ENCODE measurements around the gene VPS13D. TPM values are rescaled to one million over a fixed set of nuclear protein-coding genes. Genes with fewer than 3 reads are reported as not detected.

The VPS13D gene
- total RNA-seq, 1 experiment from 2014 or later: 33.1 TPM

DNA sequence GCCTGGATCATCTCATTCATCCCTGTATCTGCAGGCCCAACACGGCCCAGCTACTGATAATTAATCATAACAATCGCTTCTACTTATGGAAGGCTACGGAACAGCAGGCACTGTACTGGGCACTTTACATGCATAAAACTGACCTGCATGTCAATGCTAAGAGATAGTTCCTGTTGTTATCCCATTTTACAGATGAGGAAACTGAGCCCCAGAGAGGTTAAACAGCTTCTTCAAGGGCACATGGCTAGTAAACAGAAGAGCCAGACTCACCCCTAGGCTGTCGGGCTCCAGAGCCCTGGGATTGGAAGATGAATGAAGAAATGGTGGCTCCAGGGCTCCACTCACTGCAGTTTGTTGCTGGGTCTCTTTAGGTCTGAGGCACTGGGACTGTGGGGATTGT is 27.3 kb upstream of the VPS13D start:
- TF ChIP-seq POLR2AphosphoS5 (IDR thresholded peaks at IDR 0.05; ENCODE audit: low read depth, low read length) (no peak), SIN3A (IDR thresholded peaks at IDR 0.05; ENCODE audit: borderline replicate concordance, insufficient read depth, low read depth, low read length) (no peak), TCF7L2 (IDR thresholded peaks at IDR 0.05; ENCODE audit: low read depth, low read length) (no peak)
- TF ChIP-seq, protein P1, sequence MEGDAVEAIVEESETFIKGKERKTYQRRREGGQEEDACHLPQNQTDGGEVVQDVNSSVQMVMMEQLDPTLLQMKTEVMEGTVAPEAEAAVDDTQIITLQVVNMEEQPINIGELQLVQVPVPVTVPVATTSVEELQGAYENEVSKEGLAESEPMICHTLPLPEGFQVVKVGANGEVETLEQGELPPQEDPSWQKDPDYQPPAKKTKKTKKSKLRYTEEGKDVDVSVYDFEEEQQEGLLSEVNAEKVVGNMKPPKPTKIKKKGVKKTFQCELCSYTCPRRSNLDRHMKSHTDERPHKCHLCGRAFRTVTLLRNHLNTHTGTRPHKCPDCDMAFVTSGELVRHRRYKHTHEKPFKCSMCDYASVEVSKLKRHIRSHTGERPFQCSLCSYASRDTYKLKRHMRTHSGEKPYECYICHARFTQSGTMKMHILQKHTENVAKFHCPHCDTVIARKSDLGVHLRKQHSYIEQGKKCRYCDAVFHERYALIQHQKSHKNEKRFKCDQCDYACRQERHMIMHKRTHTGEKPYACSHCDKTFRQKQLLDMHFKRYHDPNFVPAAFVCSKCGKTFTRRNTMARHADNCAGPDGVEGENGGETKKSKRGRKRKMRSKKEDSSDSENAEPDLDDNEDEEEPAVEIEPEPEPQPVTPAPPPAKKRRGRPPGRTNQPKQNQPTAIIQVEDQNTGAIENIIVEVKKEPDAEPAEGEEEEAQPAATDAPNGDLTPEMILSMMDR (IDR thresholded peaks at IDR 0.05): no peak
- TF ChIP-seq, protein P2, sequence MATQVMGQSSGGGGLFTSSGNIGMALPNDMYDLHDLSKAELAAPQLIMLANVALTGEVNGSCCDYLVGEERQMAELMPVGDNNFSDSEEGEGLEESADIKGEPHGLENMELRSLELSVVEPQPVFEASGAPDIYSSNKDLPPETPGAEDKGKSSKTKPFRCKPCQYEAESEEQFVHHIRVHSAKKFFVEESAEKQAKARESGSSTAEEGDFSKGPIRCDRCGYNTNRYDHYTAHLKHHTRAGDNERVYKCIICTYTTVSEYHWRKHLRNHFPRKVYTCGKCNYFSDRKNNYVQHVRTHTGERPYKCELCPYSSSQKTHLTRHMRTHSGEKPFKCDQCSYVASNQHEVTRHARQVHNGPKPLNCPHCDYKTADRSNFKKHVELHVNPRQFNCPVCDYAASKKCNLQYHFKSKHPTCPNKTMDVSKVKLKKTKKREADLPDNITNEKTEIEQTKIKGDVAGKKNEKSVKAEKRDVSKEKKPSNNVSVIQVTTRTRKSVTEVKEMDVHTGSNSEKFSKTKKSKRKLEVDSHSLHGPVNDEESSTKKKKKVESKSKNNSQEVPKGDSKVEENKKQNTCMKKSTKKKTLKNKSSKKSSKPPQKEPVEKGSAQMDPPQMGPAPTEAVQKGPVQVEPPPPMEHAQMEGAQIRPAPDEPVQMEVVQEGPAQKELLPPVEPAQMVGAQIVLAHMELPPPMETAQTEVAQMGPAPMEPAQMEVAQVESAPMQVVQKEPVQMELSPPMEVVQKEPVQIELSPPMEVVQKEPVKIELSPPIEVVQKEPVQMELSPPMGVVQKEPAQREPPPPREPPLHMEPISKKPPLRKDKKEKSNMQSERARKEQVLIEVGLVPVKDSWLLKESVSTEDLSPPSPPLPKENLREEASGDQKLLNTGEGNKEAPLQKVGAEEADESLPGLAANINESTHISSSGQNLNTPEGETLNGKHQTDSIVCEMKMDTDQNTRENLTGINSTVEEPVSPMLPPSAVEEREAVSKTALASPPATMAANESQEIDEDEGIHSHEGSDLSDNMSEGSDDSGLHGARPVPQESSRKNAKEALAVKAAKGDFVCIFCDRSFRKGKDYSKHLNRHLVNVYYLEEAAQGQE (IDR thresholded peaks at IDR 0.05; ENCODE audit: insufficient read depth in 1 of 2, low read depth in 2 of 2, low read length in 1 of 2): no peak
- no peaks in the 10 kb centered on the region for H3K9me3 ChIP-seq (ENCODE audit: control insufficient read depth, insufficient read depth, low read depth, low read length)
- ChIA-PET CTCF (interaction anchor here (0.7 to 1.2 kb wide), 2 partner anchors 78 kb away, joined by 3 read pairs; no protein-coding TSS in a partner anchor), POLR2A (no interaction called here)
- in situ Hi-C loops (cut with HindIII; ENCODE audit: low pct_unique_long_range_greater_than_20kb, low sequenced_read_pairs) (no loop called here), intact Hi-C loops (cut with micrococcal nuclease; ENCODE audit: unreplicated experiment) (no loop called here)
- H3K27ac ChIP-seq (ENCODE audit: low read length): no peak overlapping the region
- H3K4me3 ChIP-seq (ENCODE audit: low read depth in 2 of 2, low read length in 2 of 2): no peak overlapping the region
- DNase-seq (ENCODE audit: low read depth, low spot score) (no peak), ATAC-seq (no peak)
- no TSS peak for BruUV-seq (replicated peaks)
- H3K4me1 ChIP-seq (ENCODE audit: control insufficient read depth, insufficient read depth, low read length): peaks cover 8% of the 10 kb centered on the region; the same call in 1 of the 2 replicates
- H3K27me3 ChIP-seq (ENCODE audit: control insufficient read depth, insufficient read depth, low read length): no peaks in the 10 kb centered on the region
- no peaks in the 10 kb centered on the region for H3K36me3 ChIP-seq (ENCODE audit: control insufficient read depth, insufficient read depth, low read length)

DNA sequence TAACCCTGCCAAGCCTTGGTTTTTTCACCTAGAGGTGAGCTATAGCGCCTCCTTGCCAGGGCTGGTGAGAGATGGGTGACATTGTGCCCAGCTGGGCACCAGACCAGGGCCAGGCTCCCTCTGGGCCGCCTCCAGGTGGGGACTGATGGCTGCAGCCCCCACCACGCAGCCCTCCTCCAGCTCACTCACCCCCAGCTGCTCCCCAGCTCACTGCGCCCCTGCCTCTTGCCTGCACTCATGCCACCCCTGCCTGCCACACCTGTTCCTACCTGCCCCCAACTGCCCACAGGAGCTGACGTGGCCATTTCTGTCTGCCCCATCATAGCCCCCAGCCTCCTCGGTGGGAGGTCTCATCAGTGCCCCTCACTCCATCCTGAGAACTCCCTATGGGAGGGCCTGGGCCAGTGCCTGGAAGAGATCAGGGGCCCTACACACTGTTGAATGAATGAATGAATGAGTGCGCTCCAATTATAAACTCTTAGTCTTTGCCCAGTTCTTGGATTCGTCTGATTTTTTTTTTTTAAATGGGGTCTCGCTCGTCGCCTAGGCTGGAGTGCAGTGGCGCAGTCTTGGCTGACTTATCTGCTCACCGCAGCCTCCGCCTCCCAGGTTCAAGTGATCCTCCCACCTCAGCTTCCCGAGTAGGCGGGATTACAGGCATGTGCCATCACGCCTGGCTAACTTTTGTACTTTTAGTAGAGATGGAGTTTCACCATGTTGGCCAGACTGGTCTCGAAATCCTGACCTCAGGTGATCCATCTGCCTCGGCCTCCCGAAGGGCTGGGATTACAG is 26.4 kb upstream of the VPS13D start:
- no peaks in the 10 kb centered on the region for H3K36me3 ChIP-seq (ENCODE audit: control insufficient read depth, insufficient read depth, low read length)
- ATAC-seq: no peak
- intact Hi-C loops (cut with micrococcal nuclease; ENCODE audit: unreplicated experiment) (no loop called here), in situ Hi-C loops (cut with HindIII; ENCODE audit: low pct_unique_long_range_greater_than_20kb, low sequenced_read_pairs) (no loop called here)
- no peak overlapping the region for H3K4me3 ChIP-seq (ENCODE audit: low read depth in 2 of 2, low read length in 2 of 2)
- H3K27me3 ChIP-seq (ENCODE audit: control insufficient read depth, insufficient read depth, low read length): no peaks in the 10 kb centered on the region
- no peak overlapping the region for H3K27ac ChIP-seq (ENCODE audit: low read length)
- POLR2A ChIA-PET: no interaction called here
- no TSS peak for BruUV-seq (replicated peaks)
- H3K4me1 ChIP-seq (ENCODE audit: control insufficient read depth, insufficient read depth, low read length): peaks cover 8% of the 10 kb centered on the region; the same call in 1 of the 2 replicates
- DNase-seq (ENCODE audit: low read depth, low spot score): no peak
- TF ChIP-seq POLR2AphosphoS5 (IDR thresholded peaks at IDR 0.05; ENCODE audit: low read depth, low read length) (no peak), SIN3A (IDR thresholded peaks at IDR 0.05; ENCODE audit: borderline replicate concordance, insufficient read depth, low read depth, low read length) (no peak), TCF7L2 (IDR thresholded peaks at IDR 0.05; ENCODE audit: low read depth, low read length) (no peak)
- TF ChIP-seq, protein P2 (IDR thresholded peaks at IDR 0.05; ENCODE audit: insufficient read depth in 1 of 2, low read depth in 2 of 2, low read length in 1 of 2): no peak
- TF ChIP-seq, protein P1 (IDR thresholded peaks at IDR 0.05): no peak
- no peaks in the 10 kb centered on the region for H3K9me3 ChIP-seq (ENCODE audit: control insufficient read depth, insufficient read depth, low read depth, low read length)
- CTCF ChIA-PET: interaction anchor here (0.7 kb wide), 1 partner anchor 79 kb away, joined by 3 read pairs; no protein-coding TSS in a partner anchor

All from Panc1 (cell line).